Activated naive CD8-positive, alpha-beta T cell treated with anti-CD3 and anti-CD28 coated beads, Interleukin-2, amount 50 U/mL, for 16 hours (primary cell): Measurements from ENCODE around the gene TMEM212.
"Not testable (repeated sequence)": the region's sequence is repeated elsewhere in the genome, so short reads cannot be mapped to it uniquely, and the experiment has no call there.

Experiments used
- DNase-seq: peaks from one replicate; pipeline ENCODE4 v3.0.0-alpha.2; 2020; ENCODE audit warnings: low read depth, low spot score

The TMEM212 gene

GRCh38 chr3:171890398-171890797 is 47.2 kb downstream of the TMEM212 start:
- no peak for DNase-seq

- no peak for DNase-seq
Observed at GRCh38 chr3:171892457-171892856, 49.3 kb downstream of the TMEM212 start.

- DNase-seq, result no peak
Observed at GRCh38 chr3:171895291-171895690, 52.1 kb downstream of the TMEM212 start.

- DNase-seq, result no peak
Observed at GRCh38 chr3:171895900-171896299, 52.8 kb downstream of the TMEM212 start.

GRCh38 chr3:171896316-171896715 is 53.2 kb downstream of the TMEM212 start:
- DNase-seq, result no peak

- DNase-seq, result no peak
Observed at GRCh38 chr3:171898192-171898591, 55.0 kb downstream of the TMEM212 start.

GRCh38 chr3:171900446-171900845 is 57.3 kb downstream of the TMEM212 start:
- DNase-seq, result no peak

GRCh38 chr3:171901615-171902312 is 58.6 kb downstream of the TMEM212 start:
- DNase-seq, result no peak

GRCh38 chr3:171904829-171905228 is 61.7 kb downstream of the TMEM212 start:
- DNase-seq, result no peak

- not testable (repeated sequence) for DNase-seq
Observed at GRCh38 chr3:171906503-171906902, 63.4 kb downstream of the TMEM212 start.

GRCh38 chr3:171906951-171907676 is 64.0 kb downstream of the TMEM212 start:
- DNase-seq, result no peak

GRCh38 chr3:171907761-171908160 is 64.6 kb downstream of the TMEM212 start:
- no peak for DNase-seq

- DNase-seq, result no peak
Observed at GRCh38 chr3:171908731-171909130, 65.6 kb downstream of the TMEM212 start.
